GM12864 (cell line): ENCODE measurements around the gene PRLR.
"Not testable (repeated sequence)": the region's sequence is repeated elsewhere in the genome, so short reads cannot be mapped to it uniquely, and the experiment has no call there.

Source experiments
- DNase-seq: peaks from one replicate; pipeline ENCODE4 v3.0.0-alpha.2; 2011; ENCODE audit warnings: low read depth
- H3K4me3 ChIP-seq: 2 replicates; pipeline ENCODE4 v1.5.1; 2011; ENCODE audit warnings: mild to moderate bottlenecking, low read depth, low read length, control low read depth
- CTCF ChIP-seq: IDR thresholded peaks from 2 replicates; pipeline ENCODE4 v1.5.1; 2011; ENCODE audit warnings: low read depth, mild to moderate bottlenecking, moderate library complexity, low read length, control low read depth, inconsistent platforms; ENCODE audit errors: missing control alignments

The PRLR gene

GRCh38 chr5:35253582-35253981 lies 23.3 kb upstream of the PRLR start:
- DNase-seq = no peak
- no peak for TF ChIP-seq CTCF
- H3K4me3 ChIP-seq = no peak overlapping the region

GRCh38 chr5:35252963-35253362 lies 22.7 kb upstream of the PRLR start:
- H3K4me3 ChIP-seq = no peak overlapping the region
- no peak for DNase-seq
- TF ChIP-seq CTCF = no peak

- H3K4me3 ChIP-seq = no peak overlapping the region
- no peak for DNase-seq
- TF ChIP-seq CTCF = no peak
Measured at GRCh38 chr5:35248843-35249780, 18.8 kb upstream of the PRLR start.

GRCh38 chr5:35247648-35248034 lies 17.4 kb upstream of the PRLR start:
- no peak overlapping the region for H3K4me3 ChIP-seq
- no peak for TF ChIP-seq CTCF
- DNase-seq = no peak

GRCh38 chr5:35246900-35247647 lies 16.8 kb upstream of the PRLR start:
- no peak overlapping the region for H3K4me3 ChIP-seq
- TF ChIP-seq CTCF = no peak
- no peak for DNase-seq

GRCh38 chr5:35246411-35246810 lies 16.1 kb upstream of the PRLR start:
- DNase-seq = no peak
- no peak overlapping the region for H3K4me3 ChIP-seq
- peak; percentile 8 for TF ChIP-seq CTCF

- H3K4me3 ChIP-seq, DNase-seq: not testable (repeated sequence)
Measured at GRCh38 chr5:35245371-35245770, 15.1 kb upstream of the PRLR start.
